GM12878 (cell line): ENCODE measurements around the gene THSD4. TPM values are rescaled to one million over a fixed set of nuclear protein-coding genes. Genes with fewer than 3 reads are reported as not detected.

Source experiments
- ATAC-seq: fragments of 200-7000 bp; cut with Tn5 transposase; 3 replicates; pipeline ENCODE4 v1.9.1; 2020; ENCODE audit warnings: mild to moderate bottlenecking, moderate library complexity
- BruUV-seq: library from RNA; stranded (reverse); fragments of 400-500 nt; replicated peaks from 2 replicates; lab custom pipeline; 2021; lab: Mats Ljungman, UMichigan
- CTCF ChIA-PET: fragments of 300-600 bp; sonication (Branson Sonifier 250); formaldehyde crosslinking; extraction: SDS; loops from one replicate; lab custom pipeline; 2021; ENCODE audit warnings: inconsistent platforms; lab: Yijun Ruan, JAX
- POLR2A ChIA-PET: fragments of 350-600 bp; formaldehyde crosslinking; extraction: SDS; loops from one replicate; lab custom pipeline; 2021; ENCODE audit warnings: inconsistent platforms; lab: Charles Lee
- RAD21 ChIA-PET: fragments of 300-600 bp; sonication (Branson Sonifier 250); formaldehyde crosslinking; loops from one replicate; lab custom pipeline; 2023; ENCODE audit warnings: antibody characterized with exemption; ENCODE audit not compliant: unreplicated experiment; lab: Charles Lee
- SMC1A ChIA-PET: fragments of 300-600 bp; sonication (Branson Sonifier 250); formaldehyde crosslinking; loops from one replicate; lab custom pipeline; 2023; ENCODE audit not compliant: unreplicated experiment, uncharacterized antibody; lab: Charles Lee
- DNase-seq: peaks from one replicate; pipeline ENCODE4 v3.0.0-alpha.2; 2011; ENCODE audit warnings: low read depth, low spot score
- FAIRE-seq: peaks from 3 replicates; lab custom pipeline; 2011; peaks lifted over from hg19 to GRCh38; lab: Jason Lieb, UNC
- H2AFZ ChIP-seq: 2 replicates; pipeline ENCODE4 v1.6.0; 2011; ENCODE audit warnings: low read depth, low read length, control low read depth; ENCODE audit not compliant: control insufficient read depth
- H3K27ac ChIP-seq: 2 replicates; pipeline ENCODE4 v1.5.1; 2011; ENCODE audit warnings: control low read depth; ENCODE audit not compliant: control insufficient read depth, insufficient read depth
- H3K27me3 ChIP-seq, 2 experiments: replicated peaks in 1 of 2; 2 replicates each; pipeline versions ENCODE4 v1.6.0 to v1.6.1; 2011; ENCODE audit warnings: low read length in 1 of 2; ENCODE audit not compliant: control insufficient read depth in 2 of 2, insufficient read depth in 2 of 2
- H3K36me3 ChIP-seq, 2 experiments: 2 replicates each; pipeline ENCODE4 v1.5.1; 2011; ENCODE audit warnings: low read length in 1 of 2; ENCODE audit not compliant: control insufficient read depth in 2 of 2, insufficient read depth in 2 of 2
- H3K4me1 ChIP-seq: 2 replicates; pipeline ENCODE4 v1.6.1; 2011; ENCODE audit warnings: mild to moderate bottlenecking, low read length, moderate library complexity, mixed read lengths; ENCODE audit not compliant: control insufficient read depth, insufficient read depth
- H3K4me2 ChIP-seq: 2 replicates; pipeline ENCODE4 v1.6.0; 2011; ENCODE audit warnings: control low read depth; ENCODE audit not compliant: control insufficient read depth, insufficient read depth
- H3K4me3 ChIP-seq: fragments of 200-600 bp; sonication (generic); 2 replicates; pipeline ENCODE4 v1.5.1; 2016
- H3K79me2 ChIP-seq: 2 replicates; pipeline ENCODE4 v1.6.0; 2011; ENCODE audit warnings: low read length; ENCODE audit not compliant: control insufficient read depth, insufficient read depth
- H3K9ac ChIP-seq: 2 replicates; pipeline ENCODE4 v1.8.0; 2011; ENCODE audit warnings: low read length, control low read depth, mixed read lengths; ENCODE audit not compliant: control insufficient read depth, insufficient read depth
- H3K9me3 ChIP-seq: replicated peaks from 3 replicates; pipeline ENCODE4 v1.5.1; 2011; ENCODE audit warnings: mild to moderate bottlenecking, low read length; ENCODE audit not compliant: control insufficient read depth, insufficient read depth
- H4K20me1 ChIP-seq: 2 replicates; pipeline ENCODE4 v1.6.0; 2011; ENCODE audit not compliant: control insufficient read depth, insufficient read depth
- ASH2L ChIP-seq: fragments of 300-600, 200-600 bp; sonication (generic); IDR thresholded peaks from 2 replicates; pipeline ENCODE4 v1.6.1; 2017; ENCODE audit warnings: low read depth, mild to moderate bottlenecking, borderline replicate concordance
- ESRRA ChIP-seq: IDR thresholded peaks from 2 replicates; pipeline ENCODE4 v1.6.1; 2012; ENCODE audit warnings: mild to moderate bottlenecking, low read length, improper control_type of control experiment
- KAT2A ChIP-seq: conservative IDR thresholded peaks from 2 replicates; pipeline ENCODE4 v1.6.1; 2011; ENCODE audit warnings: low read depth, low read length; ENCODE audit not compliant: control insufficient read depth
- MEF2A ChIP-seq: IDR thresholded peaks from 2 replicates; pipeline ENCODE4 v1.6.1; 2011; ENCODE audit warnings: low read depth, mild to moderate bottlenecking, low read length, moderate library complexity; ENCODE audit not compliant: insufficient read depth
- NR2C1 ChIP-seq: fragments of 450-650 bp; IDR thresholded peaks from 2 replicates; pipeline ENCODE4 v1.6.1; 2017; ENCODE audit warnings: antibody characterized with exemption, mild to moderate bottlenecking, moderate library complexity
- NR2F1 ChIP-seq: fragments of 450-650 bp; conservative IDR thresholded peaks from 2 replicates; pipeline ENCODE4 v1.6.1; 2017; ENCODE audit warnings: mild to moderate bottlenecking
- NRF1 ChIP-seq: conservative IDR thresholded peaks from 2 replicates; pipeline ENCODE4 v1.6.1; 2011; ENCODE audit warnings: mild to moderate bottlenecking, low read depth, low read length, improper control_type of control experiment
- PAX8 ChIP-seq: fragments of 450-650 bp; IDR thresholded peaks from 2 replicates; pipeline ENCODE4 v1.6.1; 2017; ENCODE audit warnings: mild to moderate bottlenecking, moderate library complexity
- SREBF2 ChIP-seq: IDR thresholded peaks from 2 replicates; pipeline ENCODE4 v1.6.1; 2012; ENCODE audit warnings: mild to moderate bottlenecking, low read length
- STAT3 ChIP-seq: IDR thresholded peaks from 2 replicates; pipeline ENCODE4 v1.6.1; 2011; ENCODE audit warnings: low read depth, low read length, improper control_type of control experiment
- TARDBP ChIP-seq: IDR thresholded peaks from 2 replicates; pipeline ENCODE4 v1.6.1; 2016; ENCODE audit warnings: borderline replicate concordance
- TCF7 ChIP-seq: IDR thresholded peaks from 2 replicates; pipeline ENCODE4 v1.6.1; 2014; ENCODE audit warnings: antibody characterized with exemption, borderline replicate concordance
- ZNF384 ChIP-seq: IDR thresholded peaks from 2 replicates; pipeline ENCODE4 v1.6.1; 2012; ENCODE audit warnings: low read depth, mild to moderate bottlenecking, low read length, improper control_type of control experiment, borderline replicate concordance
- ZNF622 ChIP-seq: fragments of 450-650 bp; IDR thresholded peaks from 2 replicates; pipeline ENCODE4 v1.6.1; 2017; ENCODE audit warnings: mild to moderate bottlenecking, inconsistent platforms
- WGBS: methylation state at CpG from one replicate; pipeline ENCODE4 v1.1.6; 2016; ENCODE audit warnings: low lambda C conversion rate; ENCODE audit not compliant: insufficient replicate concordance, insufficient coverage; ENCODE audit errors: missing lambda C conversion rate; 5-methylcytosine and 5-hydroxymethylcytosine counted together
- in situ Hi-C: fragments of 300-500 bp; cut with MboI; formaldehyde crosslinking; loops from 9 replicates; pipeline ENCODE4 v1.14.3; 2018; ENCODE audit warnings: mixed read lengths
- intact Hi-C: fragments of 100-400 bp; cut with micrococcal nuclease; formaldehyde crosslinking; loops from one replicate; pipeline ENCODE4 v1.14.2; 2022; ENCODE audit not compliant: unreplicated experiment
- polyA plus RNA-seq, 11 experiments: library from polyadenylated mRNA; depleted of rRNA in 4 of 11; unstranded in 6 of 11; stranded (reverse) in 5 of 11; fragments of >200 nt; fragmentation: Nextera tagmentation in 4 of 11; fragmentation: Illumina TruSeq in 1 of 11; extraction: Ambion mirVana in 4 of 11; extraction: Trizol in 1 of 11; gene quantifications; 1 replicate in 1 of 11; 2 replicates in 10 of 11; pipeline versions ENCODE4 v1.2.1 to v1.2.3, GENCODE V29; 2011 to 2016; ENCODE audit warnings: inconsistent platforms in 2 of 11, missing spikeins in 2 of 11, low read depth in 1 of 11
- total RNA-seq, 4 experiments: library from RNA; depleted of rRNA in 3 of 4; stranded (reverse); fragments of >200 nt in 3 of 4; fragmentation: Illumina TruSeq in 1 of 4; extraction: Trizol in 1 of 4; gene quantifications; 2 replicates each; pipeline versions ENCODE4 v1.2.1 to v1.2.3, GENCODE V29; 2013 to 2021
- TF ChIP-seq, protein P1 (sequence below): fragments of 450-650 bp; conservative IDR thresholded peaks from 2 replicates; pipeline ENCODE4 v1.6.1; 2017; ENCODE audit warnings: mild to moderate bottlenecking, moderate library complexity

The THSD4 gene
- total and polyA plus RNA-seq, 10 of the 15 experiments (the other 5 are each of a cell fraction or from before 2014, with no cell fraction given), result 0.04 to 0.13 (median 0.05) TPM; not detected in 7

DNA sequence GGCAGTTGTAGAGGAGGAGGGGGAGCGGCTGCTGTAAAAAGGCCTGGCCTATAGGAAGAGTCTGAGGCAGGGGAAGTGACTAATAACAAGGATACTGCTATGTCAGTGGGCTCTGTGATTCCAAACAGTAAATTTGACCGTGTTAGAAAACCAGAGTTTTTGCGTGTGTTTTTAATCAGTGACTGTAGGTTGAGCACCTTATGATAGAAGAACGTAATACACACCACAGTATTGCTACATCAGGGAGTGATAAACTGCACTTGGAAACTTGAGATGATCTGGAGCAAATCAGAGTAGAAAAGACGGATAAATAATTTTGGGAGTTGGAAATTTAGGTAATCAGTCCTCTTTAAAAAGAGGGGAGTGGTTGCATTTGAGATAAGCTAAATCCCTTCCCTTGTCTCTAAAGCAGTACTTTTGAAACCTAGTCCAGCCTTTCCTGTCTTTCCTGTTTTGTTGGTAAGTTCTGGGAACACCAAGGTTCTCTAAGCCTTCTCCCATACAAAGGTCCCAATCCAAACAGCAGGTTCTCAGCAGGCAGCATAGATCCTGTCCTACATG lies 564.6 kb downstream of the THSD4 start:
- ATAC-seq (no peak), FAIRE-seq (no peak), DNase-seq (no peak)
- no peaks in the 10 kb centered on the region for H3K79me2 ChIP-seq
- H4K20me1 ChIP-seq, result no peaks in the 10 kb centered on the region
- H3K9me3 ChIP-seq, result no peaks in the 10 kb centered on the region; the same call in 2 of the 3 replicates
- H2AFZ ChIP-seq, result no peak overlapping the region
- ChIA-PET POLR2A (no interaction called here), SMC1A (no interaction called here), CTCF (no interaction called here), RAD21 (no interaction called here)
- no peak overlapping the region for H3K4me3 ChIP-seq
- 32% methylated on average over 5 of the region's 5 CpGs for WGBS
- no peaks in the 10 kb centered on the region for H3K27me3 ChIP-seq
- no peak for TF ChIP-seq MEF2A
- no peak for TF ChIP-seq STAT3
- no peak for TF ChIP-seq ESRRA
- no peak for TF ChIP-seq NR2F1
- no peak for TF ChIP-seq PAX8
- TF ChIP-seq TARDBP, result no peak
- no peaks in the 10 kb centered on the region for H3K36me3 ChIP-seq
- no peak overlapping the region for H3K9ac ChIP-seq
- peaks cover 12% of the 10 kb centered on the region for H3K4me1 ChIP-seq
- no peak overlapping the region for H3K4me2 ChIP-seq
- no TSS peak for BruUV-seq
- in situ Hi-C loops (no loop called here), intact Hi-C loops (no loop called here)
- no peak overlapping the region for H3K27ac ChIP-seq

DNA sequence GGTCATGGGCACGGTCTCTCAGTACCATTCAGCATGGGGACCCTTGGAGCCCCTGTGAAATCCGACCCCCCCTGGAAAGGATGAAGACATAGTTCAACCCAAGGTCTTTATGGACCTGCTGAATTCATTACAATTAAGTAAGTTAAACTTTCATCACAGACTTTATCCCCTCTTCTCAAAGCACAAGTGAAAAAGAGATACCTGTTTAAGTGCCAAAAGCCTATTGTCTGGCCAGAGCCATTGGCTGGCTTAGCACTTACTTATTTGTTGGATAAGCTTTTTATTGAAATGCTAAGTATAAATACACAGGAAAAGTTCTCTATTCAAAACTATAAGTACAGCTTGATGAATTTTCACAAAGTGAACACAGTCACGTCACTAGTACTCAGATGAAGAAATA lies 566.7 kb downstream of the THSD4 start:
- SMC1A ChIA-PET, result interaction anchor here (0.6 kb wide), 1 partner anchor 351 kb away, joined by 4 read pairs; no protein-coding TSS in a partner anchor
- 19% methylated on average over 3 of the region's 3 CpGs for WGBS
- intact Hi-C loops, result no loop called here
- CTCF ChIA-PET, result no interaction called here
- H3K9me3 ChIP-seq, result no peaks in the 10 kb centered on the region
- no peaks in the 10 kb centered on the region for H3K36me3 ChIP-seq
- H3K4me3 ChIP-seq, result no peak overlapping the region
- H2AFZ ChIP-seq, result no peak overlapping the region
- no peaks in the 10 kb centered on the region for H4K20me1 ChIP-seq
- in situ Hi-C loops, result no loop called here
- H3K9ac ChIP-seq, result no peak overlapping the region
- no peak for ATAC-seq
- no peak for DNase-seq
- FAIRE-seq, result no peak
- peaks cover 11% of the 10 kb centered on the region for H3K4me1 ChIP-seq
- H3K4me2 ChIP-seq, result no peak overlapping the region
- RAD21 ChIA-PET, result no interaction called here
- POLR2A ChIA-PET, result no interaction called here
- BruUV-seq, result no TSS peak
- H3K27ac ChIP-seq, result no peak overlapping the region
- H3K79me2 ChIP-seq, result no peaks in the 10 kb centered on the region
- H3K27me3 ChIP-seq, result no peaks in the 10 kb centered on the region
- TF ChIP-seq NRF1 (no peak), KAT2A (no peak), ASH2L (no peak), NR2C1 (no peak), ZNF384 (no peak), ZNF622 (no peak), SREBF2 (no peak), TCF7 (no peak)
- TF ChIP-seq, protein P1, sequence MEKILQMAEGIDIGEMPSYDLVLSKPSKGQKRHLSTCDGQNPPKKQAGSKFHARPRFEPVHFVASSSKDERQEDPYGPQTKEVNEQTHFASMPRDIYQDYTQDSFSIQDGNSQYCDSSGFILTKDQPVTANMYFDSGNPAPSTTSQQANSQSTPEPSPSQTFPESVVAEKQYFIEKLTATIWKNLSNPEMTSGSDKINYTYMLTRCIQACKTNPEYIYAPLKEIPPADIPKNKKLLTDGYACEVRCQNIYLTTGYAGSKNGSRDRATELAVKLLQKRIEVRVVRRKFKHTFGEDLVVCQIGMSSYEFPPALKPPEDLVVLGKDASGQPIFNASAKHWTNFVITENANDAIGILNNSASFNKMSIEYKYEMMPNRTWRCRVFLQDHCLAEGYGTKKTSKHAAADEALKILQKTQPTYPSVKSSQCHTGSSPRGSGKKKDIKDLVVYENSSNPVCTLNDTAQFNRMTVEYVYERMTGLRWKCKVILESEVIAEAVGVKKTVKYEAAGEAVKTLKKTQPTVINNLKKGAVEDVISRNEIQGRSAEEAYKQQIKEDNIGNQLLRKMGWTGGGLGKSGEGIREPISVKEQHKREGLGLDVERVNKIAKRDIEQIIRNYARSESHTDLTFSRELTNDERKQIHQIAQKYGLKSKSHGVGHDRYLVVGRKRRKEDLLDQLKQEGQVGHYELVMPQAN, result no peak
